NCI-H2029 (cell line): ENCODE results near the gene ASPG.
"Not testable (repeated sequence)": the region's sequence is repeated elsewhere in the genome, so short reads cannot be mapped to it uniquely, and the experiment has no call there.

Source experiments
- DNase-seq: peaks from one replicate; lab custom pipeline; 2025; lab: John Stamatoyannopoulos, UW

The ASPG gene

DNA sequence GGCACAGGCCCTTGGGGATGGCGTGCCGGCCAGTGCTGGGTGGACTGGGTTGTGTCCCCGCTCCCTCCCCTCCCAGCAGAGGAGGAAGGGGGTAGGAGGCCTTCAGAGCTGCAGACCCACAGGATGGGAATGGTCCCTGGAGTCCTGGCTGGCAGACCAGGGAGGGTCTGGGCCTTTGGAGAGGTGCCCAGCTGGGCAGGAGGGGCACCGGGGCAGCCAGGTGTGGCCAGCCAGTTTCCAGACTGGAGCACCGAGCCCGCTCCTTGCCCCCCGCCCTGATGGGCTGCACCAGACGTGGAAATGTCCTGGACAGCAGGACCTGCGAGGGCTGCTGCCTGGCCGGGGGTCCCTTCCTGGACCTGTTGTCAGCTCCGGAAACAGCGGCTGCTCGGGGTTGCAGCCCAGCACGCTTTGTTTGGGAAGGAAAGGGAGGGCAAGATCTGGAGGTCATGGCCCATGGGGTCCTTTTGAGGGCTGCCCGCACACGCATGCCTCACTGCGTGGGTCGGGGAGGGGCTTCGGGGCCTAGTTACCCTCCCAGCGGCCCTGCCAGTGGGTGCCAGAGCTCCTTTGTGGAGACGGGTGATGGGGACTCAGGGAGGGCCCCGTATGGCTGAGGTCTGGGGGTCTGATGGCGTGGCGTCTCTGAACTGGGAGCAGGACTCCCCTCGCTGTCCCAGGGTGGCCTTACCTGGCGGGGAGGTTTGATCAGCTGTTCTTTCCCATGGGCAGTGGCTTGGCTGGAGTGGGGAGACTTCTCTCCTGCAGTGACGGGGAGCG lies 62.0 kb downstream of the ASPG start:
- DNase-seq = no peak

DNA sequence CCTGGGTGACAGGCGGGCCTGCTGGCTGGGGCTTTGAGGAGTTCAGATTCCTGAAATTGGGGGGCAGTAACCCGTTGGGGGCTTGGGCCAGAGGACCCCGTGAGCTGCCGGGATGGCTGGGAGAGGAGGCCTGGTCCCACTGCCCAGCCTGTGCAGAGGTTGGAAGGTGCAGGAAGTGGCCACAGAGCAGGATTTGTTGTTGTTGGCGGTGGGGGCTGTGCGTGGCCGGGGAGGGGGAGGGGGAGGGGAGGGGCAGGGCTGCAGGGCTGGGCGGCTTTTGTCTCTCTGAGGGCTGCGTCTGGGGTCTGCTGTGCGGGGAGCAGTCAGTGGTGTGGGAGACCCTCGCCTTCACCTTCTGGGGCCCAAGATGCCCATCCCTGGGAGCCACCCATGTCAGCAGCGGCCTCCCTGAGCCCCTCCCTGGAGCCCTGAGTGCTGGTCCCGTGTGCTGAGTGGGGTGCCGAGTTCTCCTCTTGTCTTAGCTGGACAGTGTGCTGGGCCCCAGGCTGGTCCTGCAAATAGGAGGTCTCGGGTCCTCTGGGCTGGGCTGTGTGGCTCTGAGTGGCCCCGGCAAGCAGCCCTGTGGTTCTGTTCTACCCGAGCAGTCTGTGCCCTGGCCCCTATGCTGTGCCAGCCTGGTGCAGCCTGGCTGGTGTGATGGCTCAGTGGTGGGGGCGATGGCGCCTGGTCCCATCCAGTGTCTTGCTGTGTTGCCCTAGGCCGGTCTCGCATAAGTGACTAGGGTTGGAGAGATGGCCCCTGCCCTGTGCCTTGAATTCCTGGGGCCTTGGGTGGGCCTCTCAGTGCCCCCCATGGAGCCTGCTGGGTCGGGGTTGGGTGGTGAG lies 63.2 kb downstream of the ASPG start:
- DNase-seq = no peak

DNA sequence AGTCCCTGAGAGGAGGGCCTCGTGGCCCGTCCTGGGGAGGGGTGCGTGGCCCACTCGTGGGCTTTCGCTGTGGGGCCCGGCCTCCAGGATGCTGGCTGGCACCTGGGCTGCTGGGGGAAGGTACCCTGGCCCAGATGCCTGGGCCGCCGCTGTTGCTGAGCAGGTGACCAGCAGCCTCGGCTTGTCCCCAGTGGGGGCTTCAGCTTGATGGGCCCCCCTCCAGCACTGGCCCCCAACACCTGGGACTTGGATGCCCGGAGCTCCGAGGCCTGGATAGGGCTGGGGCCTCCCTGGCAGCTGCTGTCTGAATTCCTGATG lies 63.7 kb downstream of the ASPG start:
- DNase-seq = no peak

DNA sequence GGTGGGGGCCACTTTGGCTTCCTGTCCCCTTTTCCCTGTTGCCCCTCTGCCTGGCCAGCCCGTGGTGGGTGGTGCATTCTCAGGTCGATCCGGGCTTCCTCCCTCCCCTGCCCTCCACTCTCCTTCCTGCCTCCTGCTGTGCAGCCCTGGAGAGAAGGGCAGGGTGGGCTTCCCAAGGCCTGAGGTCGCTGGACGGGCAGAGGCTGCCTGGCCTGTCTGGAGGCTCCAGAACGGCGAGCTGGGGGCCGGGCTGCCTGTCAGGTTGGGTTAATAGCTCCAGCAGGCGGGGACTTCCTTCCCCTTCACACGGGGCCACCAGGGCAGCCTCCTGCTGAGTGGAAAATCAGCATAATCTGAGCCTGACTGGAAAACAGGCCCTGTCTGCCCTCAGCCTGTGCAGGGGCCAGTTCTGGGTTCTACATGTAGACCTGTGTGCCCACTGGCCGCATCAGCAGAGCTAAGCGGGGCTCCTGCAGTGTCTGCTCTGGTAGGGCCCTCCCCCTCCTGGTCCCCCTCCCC lies 64.2 kb downstream of the ASPG start:
- DNase-seq = no peak

DNA sequence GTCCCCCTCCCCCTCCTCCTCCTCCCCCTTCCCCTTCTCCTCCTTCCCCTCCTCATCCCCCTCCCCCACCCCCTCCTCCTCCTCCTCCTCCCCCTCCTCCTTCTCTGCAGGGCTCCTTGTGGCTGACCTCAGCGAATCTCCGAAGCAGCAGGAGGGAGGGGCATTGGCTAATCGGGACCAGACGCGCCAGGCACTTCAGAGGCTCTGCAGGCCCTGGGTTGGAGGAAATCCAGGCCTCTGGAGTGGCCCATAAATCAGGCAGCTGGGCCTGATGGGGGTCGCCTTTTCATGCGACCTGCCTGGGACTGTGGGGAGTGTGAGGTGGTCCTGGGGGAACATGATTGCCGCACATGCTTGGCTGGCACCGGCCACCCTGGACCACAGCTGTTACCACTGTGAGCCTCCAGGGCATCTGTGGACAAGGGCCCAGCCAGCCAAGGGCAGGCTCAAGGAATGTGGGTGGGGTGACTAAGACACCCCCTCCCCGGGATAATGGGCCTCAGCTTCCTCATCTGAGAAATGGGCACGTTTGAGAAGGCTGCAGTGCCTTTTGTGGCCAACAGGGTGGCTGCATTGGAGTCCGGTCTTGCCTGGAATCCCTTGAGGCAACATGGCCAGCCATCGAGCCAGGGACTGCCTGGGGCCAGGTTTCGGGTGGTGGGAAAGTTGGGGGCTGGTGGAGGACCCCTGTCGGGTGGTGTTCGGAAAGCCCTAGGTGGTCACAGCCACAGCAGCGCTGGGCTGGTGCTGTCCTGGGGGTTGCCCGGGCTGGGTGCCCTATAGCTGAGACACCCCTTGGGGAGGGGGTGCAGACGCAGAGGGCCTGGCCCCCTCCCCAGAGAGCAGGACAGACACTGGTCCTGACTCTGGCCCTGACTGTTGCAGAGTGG lies 64.9 kb downstream of the ASPG start:
- DNase-seq = peak; percentile 23

DNA sequence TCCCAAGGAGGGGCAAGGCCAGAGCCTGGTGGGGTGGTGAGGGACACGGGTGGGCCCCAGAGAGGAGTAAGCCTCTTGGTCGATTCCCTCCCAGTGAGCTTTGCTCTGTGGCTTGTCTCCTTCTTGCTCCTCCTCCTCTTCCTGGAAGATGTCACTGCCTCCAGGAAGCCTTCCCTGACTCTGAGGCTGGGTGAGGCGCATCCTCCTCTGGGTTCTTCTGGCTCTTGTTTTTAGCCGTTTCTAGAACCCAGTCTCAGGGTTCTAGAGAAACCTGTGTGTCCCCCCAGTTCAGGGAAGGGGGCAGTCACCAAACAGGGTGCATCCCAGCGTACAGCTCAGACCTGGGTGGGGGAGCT lies 65.5 kb downstream of the ASPG start:
- no peak for DNase-seq

DNA sequence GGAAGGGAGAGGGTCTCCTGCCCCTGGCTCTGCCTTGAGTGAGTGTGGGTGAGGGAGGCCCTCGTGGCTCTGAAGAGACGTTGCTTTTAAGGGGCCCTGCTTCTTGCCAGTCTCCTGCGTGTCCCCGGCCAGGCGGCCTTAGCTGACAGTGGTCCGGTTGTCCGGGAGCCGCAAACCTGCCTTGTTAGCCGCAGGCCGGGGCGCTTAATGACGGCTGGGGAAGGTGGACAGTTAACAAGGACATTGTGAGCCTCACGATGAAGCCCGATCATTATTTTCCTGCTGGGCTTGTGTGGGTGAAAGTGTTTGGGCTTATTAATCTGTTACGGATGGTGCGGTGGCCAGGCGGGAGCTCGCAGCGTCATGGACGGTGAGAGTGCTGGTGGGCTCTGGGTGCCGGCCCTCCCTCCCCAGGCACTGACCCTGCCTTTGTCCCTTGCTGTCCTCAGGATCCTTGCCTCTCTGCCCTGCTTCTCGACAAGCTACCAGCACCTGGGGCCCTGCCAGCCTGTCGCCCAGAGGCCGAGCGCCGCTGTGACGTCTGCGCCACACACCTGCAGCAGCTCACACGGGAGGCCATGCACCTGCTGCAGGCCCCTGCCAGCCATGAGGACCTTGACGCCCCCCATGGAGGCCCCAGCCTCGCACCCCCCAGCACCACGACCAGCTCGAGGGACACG lies 66.2 kb downstream of the ASPG start:
- no peak for DNase-seq

DNA sequence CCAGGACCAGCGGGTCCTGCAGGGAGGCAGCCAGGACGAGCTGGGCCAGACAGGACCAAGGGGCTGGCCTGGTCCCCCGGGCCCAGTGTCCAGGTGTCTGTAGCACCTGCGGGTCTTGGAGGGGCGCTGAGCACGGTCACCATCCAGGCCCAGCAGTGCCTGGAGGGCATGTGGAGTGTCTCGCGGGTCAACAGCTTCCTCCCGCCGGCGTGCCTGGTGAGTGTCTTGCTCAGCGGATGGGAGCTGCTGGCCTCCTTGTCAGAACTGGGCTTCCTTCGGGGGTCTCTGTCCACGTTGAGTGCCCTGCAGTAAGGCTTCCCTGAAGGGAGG lies 66.7 kb downstream of the ASPG start:
- DNase-seq = no peak

DNA sequence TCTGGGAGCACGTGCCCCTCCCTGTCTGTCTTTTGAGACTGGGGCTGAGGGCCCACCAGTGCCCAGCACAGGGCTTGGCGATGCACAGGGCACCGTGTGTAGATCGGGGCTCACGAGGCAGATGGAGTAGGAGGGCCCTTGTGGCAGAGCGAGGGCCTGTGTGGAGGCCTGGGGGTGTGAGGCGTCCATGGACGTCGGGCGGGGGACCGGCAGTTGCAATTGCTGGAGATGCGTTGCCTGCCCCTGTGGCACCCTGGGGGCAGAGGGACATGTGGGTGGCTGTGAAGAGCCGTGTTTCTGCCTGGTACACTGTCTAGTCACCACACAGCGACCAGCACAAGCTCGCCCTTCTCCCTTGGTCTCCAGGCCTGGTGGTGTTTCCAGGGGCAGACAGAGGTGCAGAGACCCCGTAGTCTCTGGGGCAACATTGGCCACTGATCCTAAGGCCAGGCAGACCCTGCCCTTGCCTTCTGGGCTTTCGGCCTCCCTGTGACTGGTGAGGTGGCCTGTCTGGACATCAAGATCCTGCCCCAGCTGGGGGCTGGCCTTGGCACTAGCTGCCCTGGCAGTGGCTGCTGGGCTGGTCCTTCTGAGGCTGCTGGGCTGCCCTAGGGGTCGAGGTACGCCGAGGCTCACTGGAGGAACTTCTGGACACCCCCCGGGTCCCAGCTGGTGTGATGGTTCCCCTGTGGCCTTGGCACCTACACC lies 67.3 kb downstream of the ASPG start:
- no peak for DNase-seq

DNA sequence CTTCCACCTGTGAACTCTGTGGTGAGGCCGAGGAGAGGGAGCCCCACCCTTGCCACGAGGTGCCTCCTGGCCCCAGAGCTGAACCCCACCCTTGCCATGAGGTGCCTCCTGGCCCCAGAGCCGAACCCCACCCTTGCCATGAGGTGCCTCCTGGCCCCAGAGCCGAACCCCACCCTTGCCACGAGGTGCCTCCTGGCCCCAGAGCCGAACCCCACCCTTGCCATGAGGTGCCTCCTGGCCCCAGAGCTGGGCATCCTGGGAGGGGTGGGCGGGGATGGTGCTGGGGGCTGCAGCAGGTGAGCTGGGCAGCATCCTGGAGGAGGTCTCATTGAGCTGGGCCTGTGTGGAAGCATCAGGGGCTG lies 67.9 kb downstream of the ASPG start:
- not testable (repeated sequence) for DNase-seq

DNA sequence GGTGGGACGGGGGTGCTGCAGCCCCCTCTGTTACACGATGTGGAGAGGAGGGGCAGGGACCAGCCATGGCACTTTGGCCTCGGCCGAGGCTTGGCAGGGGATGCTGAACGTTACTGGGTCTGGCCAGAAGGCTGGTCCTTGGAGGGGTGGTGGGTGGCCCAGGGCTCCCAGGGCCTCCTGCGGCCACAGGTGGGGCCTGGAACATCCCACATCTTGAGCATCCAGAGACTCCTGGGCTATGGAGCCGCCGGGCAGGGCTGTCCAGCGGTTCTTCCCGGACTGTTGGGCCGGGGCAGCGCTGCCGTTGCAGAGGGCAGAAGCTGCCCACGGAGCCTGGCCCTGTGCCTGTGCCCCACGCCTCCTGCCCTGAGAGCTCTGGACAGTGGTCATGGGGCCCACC lies 68.7 kb downstream of the ASPG start:
- DNase-seq = no peak

DNA sequence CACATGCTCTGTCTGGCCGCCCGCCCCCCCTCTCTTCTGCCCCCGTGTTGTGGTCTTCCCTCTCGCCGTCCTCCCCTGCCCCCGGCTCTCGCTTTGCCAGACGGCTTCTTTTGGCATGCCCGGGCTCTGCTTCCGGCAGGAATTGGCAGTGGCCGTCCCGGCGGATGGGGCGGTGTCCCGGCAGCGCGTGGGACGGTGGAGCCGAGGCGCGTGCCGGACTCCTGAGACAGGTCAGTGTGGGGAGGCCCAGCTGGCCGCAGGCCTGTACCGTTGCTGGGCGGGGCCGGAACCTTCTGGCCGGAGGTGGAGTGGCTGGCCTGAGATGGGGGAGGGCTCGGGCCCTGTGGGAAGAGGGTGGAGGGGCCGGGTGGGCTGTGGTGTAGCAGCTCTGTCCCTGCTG lies 70.0 kb downstream of the ASPG start:
- no peak for DNase-seq

DNA sequence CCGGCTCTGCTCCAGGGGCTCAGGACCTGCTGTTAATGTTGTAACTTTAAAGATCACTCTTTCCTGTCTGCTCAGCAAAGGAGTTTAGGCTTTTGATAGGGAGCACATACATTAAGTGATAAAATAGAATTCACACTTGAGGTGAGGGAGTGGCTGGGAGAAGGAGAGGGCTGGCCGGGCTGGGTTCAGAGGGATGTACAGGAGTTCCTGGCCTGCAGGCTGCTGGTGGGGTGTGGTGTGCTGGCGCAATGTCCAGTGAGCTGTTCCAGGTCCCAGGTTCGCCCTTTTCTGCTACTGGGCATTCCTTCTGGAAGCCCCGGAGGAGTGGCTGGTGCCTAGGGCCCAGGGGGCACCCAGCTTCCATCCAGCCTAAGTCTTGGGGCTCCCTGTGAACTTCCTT lies 70.6 kb downstream of the ASPG start:
- no peak for DNase-seq

DNA sequence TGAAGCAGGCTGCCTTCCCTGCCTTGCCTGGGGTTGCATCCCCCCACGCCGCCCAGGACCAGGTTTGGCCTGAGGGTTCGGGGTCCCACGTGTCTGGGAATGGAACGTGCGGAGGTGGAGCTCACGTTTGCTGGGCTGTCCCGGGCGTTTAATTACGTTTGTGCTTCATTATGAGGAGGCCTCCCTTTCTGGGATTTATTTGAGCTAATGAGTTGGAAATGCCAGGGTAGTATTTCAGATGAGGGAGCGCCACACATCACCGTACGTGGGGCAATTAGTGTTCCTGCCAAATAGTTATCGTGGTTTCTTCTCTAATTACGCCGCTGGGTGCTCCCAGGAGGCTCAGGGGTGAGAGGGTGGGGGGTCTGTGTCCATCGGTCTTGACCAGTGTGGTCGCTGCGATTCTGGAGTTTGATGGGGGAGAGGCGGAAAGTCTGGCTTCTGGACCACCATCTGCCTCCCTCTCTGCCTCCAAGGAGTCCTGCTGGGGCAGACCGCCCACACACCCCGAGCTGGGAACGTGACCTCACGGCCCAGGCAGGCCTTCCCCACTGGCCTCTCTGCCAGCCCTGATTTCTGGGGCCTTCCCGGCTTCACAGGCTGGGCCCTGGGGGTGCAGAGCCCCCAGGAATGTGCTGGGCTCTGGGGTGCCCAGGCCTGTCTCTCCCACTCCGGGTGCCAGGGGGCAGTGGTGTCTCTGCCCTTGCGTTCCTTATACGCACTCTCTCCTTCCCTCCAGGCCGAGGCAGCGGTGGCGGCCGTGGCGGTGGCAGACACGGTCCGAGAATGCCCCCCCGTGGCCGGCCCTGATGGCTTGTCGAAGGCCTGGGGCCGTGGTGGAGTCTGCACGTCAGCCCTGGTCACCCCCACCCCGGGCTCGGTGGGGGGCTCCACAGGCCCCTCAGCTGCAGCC lies 71.8 kb downstream of the ASPG start:
- DNase-seq = no peak

DNA sequence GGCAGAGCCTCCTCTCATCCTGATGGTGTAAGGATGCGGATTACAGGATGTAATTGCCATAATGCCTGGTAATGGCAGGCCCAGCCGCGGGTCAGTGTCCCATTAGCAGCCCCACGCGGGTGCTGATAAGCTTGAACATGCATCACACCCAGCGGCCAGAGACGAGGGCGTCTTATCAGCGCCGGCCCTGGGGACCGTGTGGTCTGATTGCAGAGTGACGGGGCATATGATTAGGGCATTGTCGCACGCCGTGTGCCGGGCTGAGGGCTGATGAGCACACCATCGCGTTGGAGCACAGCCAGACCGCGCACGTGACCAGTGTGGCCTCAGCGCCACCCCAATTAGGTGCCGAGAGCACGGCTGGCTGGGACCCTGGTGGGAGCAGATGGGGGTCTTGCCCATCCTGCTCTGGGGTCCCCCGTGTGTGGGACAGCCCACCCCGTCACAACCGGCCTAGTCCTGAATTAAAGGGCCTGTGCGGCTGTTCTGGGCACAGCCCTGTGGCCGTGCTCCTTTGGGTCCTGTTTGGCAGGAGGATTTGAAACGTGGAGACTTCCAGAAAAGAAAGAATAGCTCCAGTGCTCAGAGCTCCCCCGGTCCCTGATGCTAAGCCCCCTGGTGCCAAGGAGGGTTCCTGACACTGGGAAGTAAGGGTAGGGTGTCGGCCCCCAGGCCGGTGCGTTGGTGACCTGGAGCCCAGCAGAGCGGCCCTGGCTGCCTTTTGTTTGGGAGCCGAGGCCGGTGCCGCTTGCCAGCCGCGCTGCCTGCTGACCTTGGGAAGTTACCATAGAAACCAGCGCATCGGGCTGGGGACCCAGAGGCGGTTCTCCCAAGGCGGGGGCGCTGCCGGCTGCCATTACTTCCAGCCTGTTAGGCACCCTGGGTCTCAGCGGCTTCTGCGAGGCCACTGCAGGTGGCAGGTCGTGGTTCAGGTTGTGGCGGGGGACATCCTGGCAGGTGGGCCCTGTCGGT lies 73.6 kb downstream of the ASPG start:
- no peak for DNase-seq

DNA sequence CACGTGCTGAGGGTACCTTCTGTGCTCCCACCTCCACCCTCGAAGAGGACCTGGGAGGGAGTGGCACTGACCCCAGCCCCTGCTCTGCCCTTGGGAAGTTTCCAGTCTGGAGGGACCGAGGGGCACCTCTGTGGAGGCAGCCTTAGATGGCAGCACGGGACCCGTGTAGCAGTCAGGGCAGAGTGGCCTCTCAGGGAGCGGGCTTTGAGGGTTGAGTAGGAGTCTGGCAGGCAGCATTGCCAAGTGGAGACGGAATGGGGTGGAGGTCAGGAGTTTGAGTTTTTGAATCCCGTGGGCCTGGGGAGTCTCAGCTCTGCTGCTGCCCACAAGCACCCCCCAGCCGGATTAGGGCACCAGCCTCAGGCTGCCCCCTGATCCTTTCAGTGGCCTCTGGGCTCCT lies 74.5 kb downstream of the ASPG start:
- DNase-seq = no peak

DNA sequence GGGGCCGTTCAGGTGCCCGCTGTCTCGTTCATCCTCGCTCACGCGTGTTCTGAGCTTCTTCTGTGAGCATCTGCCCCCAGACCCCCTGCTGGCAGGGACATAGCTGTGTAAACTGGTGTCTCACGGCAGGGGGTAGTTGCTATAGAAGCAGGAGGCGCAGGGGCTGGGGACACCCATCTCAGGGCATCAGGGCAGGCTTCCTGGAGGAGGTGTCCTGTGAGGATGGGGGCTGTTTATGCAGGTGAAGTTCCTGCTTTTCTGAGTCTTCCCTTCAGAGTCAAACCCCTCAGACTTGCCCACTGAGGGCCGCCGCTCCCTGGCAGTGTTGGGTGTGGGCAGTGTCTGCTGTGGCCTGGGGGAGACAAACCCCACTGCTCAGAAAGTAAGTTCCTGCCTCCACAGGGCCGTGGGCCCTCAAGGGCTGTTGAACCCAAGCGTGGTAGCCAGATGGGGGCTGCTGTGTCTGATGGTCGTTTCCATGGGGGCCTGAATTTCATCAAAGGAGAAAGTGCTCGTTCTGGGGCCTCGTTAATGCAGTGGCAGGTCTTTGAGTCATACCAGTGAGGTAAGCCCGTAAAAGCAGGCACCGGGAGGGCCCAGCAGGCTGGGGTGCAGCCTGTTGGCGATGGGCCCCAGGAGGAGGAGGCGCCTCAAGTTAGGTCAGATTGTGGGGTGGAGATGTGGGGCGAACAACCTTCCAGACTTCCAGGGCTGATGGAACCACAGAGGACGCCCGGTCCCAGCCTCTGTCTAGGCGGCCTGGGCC lies 76.3 kb downstream of the ASPG start:
- DNase-seq = no peak

DNA sequence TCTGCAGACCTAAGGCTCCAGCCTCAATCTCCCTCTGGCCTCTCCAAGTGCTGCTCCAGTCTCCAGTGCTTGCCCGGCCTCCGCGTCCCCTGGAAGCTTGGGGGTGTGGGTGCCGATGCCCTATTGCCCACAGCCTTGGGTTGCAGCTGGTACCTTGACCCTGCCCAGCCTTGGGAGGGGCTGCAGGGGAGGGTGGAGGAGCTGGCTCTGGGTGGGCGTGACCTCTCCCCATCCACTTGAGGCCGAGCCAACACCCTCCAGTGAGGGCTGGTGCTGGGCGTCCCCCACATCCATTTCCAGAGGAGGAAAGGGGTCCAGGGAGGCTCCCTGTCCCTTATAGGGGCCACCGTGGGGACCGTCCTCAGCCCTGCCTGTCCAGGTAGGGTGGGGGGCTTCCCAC lies 77.0 kb downstream of the ASPG start:
- DNase-seq = no peak
